GM19351 (cell line): ENCODE results near the gene NDUFS2.

ENCODE experiments used
- ATAC-seq: cut with Tn5 transposase; IDR thresholded peaks from one replicate; pipeline ENCODE4 v1.9.1; 2021; ENCODE audit warnings: mild to moderate bottlenecking, moderate library complexity; ENCODE audit not compliant: unreplicated experiment

The NDUFS2 gene

GRCh38 chr1:161172349-161172748 lies 29.8 kb upstream of the NDUFS2 start:
- no peak for ATAC-seq

DNA sequence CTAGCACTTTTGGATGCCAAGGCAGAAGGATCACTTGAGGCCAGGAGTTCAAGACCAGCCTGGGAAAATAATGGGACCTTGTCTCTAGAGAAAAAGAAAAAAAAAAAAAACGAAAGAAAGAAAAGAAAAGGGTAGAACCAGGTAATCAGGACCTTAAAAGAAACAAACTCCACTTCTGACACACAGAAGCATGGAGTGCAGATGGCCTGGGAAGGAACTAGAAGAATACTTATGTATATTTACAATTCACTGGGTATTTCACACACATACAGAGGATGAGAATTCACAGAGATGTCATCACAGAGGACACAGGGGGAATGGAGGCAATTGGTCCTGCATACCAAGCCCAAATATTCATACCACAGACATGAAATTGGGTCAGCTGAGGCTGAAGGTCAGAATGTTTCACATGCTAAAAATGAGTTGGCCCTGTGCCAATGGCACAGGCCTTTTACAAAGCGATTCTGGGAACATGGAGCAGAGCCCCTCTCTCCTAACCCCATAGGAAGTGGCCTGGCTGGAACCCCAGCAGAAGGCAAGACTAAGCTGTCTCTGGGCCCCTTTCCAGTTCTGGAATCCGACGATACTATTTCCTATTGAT lies 29.3 kb upstream of the NDUFS2 start:
- ATAC-seq, result no peak

GRCh38 chr1:161173711-161174110 lies 28.5 kb upstream of the NDUFS2 start:
- ATAC-seq, result no peak

DNA sequence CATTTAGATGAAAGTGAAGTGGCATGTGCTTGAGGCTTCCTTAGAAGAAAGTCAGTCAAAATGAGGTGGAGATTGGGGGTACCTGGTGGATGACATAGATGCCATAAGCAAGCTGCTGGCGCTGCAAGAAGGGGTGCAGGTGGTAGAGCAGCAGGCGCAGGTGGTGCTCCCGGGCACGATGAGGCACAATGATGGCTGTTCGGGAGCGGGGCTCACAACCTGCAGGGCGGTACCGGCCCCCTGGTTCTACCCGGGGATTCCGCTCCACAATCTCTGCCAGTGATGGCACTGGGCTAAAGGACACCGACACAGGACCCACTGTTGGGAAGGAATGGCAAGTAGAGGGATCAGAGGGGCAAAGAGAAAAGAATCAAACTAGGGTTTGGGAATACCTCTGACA lies 27.3 kb upstream of the NDUFS2 start:
- ATAC-seq, result no peak

GRCh38 chr1:161175771-161176453 lies 26.3 kb upstream of the NDUFS2 start:
- peak; percentile 32 for ATAC-seq

- ATAC-seq, result no peak
Measured at GRCh38 chr1:161176468-161177111, 25.6 kb upstream of the NDUFS2 start.

- ATAC-seq, result peak; percentile 85
Measured at GRCh38 chr1:161177112-161177935, 24.8 kb upstream of the NDUFS2 start, which contains the start of gene B4GALT3. Gene B4GALT3, minus strand, starts transcription at chr1:161177507. Its CDS starts 1,447 bp downstream, at chr1:161176060.

- no peak for ATAC-seq
Measured at GRCh38 chr1:161177936-161178244, 24.3 kb upstream of the NDUFS2 start.

- no peak for ATAC-seq
Measured at GRCh38 chr1:161179698-161180097, 22.5 kb upstream of the NDUFS2 start.

- no peak for ATAC-seq
Measured at GRCh38 chr1:161180639-161181038, 21.5 kb upstream of the NDUFS2 start.

DNA sequence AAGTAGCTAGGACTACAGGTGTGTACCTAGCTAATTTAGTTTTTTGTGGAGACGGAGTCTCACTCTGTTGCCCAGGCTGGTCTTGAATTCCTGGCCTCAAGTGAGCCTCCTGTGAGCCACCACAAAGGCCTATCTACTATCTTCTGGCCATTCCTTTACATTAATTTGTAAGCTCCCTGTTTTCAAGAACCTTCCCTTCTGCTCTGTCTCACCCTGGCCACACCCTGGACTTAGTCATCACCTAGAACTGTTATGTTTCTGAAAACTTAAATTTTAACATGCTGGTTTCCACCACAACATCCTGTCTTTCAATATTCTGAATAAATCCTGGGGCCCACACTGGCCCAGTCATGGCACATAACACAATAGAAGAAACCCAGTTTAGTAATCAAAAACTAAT lies 20.0 kb upstream of the NDUFS2 start:
- ATAC-seq, result peak; percentile 45

DNA sequence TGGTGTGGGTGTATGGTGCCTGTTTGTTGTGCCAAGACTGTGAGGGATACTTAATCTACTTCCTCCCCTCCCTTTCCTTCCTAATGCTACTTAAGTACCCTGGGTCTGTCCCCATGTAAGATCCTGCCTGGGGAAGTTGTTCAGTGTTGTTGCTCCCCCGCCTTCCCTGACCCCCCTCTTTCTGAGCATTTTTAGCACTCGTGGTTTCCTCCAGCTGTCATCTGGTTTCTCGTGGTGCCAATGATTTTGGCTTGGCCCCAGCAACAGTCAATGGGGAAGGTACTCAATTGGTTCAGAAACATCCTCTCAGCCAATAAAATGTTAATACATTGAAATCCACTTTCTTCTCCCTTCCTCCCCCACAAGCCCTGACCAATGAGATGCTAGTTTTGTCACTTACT lies 16.9 kb upstream of the NDUFS2 start:
- peak; percentile 64 for ATAC-seq

GRCh38 chr1:161185732-161186311 lies 16.3 kb upstream of the NDUFS2 start:
- peak; percentile 37 for ATAC-seq

- no peak for ATAC-seq
Measured at GRCh38 chr1:161187311-161187710, 14.9 kb upstream of the NDUFS2 start.

- ATAC-seq, result no peak
Measured at GRCh38 chr1:161188381-161188780, 13.8 kb upstream of the NDUFS2 start.

- ATAC-seq, result no peak
Measured at GRCh38 chr1:161189036-161189435, 13.1 kb upstream of the NDUFS2 start.

DNA sequence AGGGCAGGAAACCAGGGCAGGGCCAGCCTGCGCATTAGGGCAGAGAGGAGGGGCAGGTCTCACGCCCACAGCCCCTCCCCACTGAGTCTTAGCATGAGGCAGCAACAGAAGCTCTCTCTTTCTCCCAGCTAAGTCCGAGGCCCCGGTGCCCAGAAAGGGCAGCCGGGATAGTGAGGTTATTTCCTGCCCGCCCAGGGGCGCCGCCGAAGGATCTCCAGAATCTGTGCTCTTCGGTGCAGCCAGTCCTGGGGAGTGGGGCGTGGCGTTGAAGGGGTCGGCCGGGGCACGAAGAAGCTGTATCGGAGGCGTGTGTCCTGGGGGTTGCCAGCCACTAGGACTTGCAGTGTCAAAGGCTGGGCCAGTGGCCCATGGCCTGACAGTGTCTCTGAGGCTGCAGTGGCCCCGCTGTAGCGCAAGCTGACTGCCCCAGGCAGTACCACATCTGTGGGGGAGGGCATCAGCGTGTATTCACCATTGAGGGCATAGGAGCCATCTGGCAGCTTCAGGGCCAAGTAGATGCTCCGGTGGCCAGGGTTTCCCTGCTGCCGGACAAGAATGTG lies 11.1 kb upstream of the NDUFS2 start:
- ATAC-seq, result no peak

GRCh38 chr1:161191971-161192370 lies 10.2 kb upstream of the NDUFS2 start:
- ATAC-seq, result no peak

DNA sequence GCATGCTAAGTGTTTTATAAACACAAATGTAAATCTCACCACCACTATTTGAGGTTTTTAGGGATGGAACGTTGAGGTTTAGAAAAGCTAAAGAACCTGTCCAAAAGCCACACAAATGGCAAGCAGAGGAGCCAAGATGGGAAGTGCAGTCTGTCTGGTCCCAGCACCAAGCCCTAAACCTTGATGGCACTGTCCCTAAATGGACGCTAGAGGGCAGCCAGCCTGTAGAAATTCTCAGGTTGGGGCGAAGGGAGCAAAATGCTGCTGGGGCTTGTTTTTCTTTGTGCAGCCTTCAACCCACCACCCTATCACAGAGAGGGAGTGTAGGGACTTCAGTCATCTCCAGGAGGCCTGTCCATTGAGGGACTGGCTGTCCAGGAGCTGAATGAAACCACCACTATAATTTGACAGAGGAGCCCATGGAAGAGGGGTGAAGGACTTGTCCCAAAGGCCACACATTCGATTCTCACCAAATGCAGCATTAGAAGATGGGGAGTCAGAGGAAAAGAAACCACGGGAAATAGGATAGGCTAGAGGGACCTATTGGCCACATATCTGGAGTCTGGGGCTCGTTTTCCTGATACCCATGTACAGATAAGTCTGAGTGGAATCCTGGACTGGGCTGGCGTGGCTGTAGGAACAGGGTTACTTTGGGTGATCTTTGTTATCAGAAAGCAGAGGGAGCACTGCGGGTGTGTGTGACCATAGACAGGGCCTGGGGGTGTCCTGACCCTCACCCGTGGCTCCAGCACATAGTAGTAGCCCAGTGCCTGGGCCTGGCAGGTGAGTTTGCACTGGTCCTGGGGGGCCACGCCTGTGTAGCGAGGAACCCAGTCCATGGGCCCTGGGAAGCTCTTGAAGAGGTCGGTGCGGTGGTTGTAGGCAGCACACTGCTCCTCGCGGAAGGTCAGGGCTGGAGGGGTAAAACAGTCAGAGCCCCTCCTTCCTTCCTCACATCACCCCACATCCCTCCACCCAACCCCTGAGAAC lies 9.4 kb upstream of the NDUFS2 start:
- ATAC-seq, result peak; percentile 69
